ENCODE measurements around the gene SUPT4H1.

The SUPT4H1 gene

DNA sequence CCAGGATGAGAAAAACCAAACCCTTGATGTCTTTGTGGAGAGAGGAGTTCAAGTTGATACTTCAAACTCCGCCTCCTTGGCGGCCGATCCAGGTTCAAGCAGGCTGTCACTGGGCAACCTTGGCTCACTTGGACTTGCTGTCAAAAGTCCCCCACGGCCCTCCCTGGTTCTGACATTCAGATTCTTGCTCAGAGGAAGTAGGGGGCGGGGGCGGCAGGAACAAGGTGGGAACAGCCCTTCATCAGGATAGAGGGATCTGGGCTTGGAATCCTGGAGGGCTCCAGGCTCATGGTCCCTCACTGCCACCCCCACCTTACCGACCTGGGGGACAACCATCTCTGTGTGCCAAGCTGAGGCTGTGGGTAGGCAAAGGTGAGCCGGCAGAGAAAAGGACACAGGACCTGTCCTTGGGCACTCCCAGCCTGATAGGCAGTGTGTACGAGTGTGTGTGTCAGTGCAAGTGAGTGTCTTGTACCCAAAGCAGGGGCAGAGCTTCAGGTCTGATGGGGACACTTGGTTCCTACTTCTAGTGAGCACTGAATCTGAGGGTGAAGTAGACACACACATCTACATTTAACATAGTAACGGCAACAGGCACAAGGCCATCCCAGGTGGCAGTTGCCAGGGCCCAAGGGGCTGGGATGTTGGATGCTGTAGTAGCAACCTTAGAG lies 16.8 kb downstream of the SUPT4H1 start:
- TF ChIP-seq TAF1 (IDR thresholded peaks at IDR 0.05; ENCODE audit: low read depth), result no peak
- TF ChIP-seq RAD21 (IDR thresholded peaks at IDR 0.05; ENCODE audit: low read depth), result no peak
- TF ChIP-seq YY1 (IDR thresholded peaks at IDR 0.05; ENCODE audit: low read depth), result no peak
- no peak for TF ChIP-seq EGR1 (IDR thresholded peaks at IDR 0.05)

DNA sequence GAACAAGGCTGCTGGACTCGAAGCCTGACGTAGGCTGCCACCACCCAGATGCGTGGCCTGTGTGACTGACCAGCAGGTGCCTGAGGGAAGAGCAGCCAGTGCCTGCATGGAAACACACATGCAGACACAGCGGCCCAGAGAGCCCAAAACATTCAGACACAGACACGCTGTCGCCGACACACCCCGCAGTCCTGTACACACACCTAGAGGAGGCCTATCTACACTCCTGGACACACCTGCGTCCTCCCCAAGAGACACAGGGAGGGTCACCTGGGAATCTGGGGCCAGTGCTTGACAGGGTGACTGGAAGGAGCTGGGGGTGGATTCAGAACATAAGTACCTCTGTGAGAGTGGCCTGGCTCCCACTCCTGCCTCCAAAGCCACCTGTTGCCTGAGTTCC lies 17.3 kb downstream of the SUPT4H1 start:
- TF ChIP-seq CEBPB (IDR thresholded peaks at IDR 0.05), result no peak
- no peak for TF ChIP-seq EP300 (IDR thresholded peaks at IDR 0.05; ENCODE audit: borderline replicate concordance)
- TF ChIP-seq TEAD4 (IDR thresholded peaks at IDR 0.05), result no peak
- TF ChIP-seq CREB1 (IDR thresholded peaks at IDR 0.05; ENCODE audit: low read depth), result no peak
- TF ChIP-seq EGR1 (IDR thresholded peaks at IDR 0.05), result no peak
- TF ChIP-seq YY1 (IDR thresholded peaks at IDR 0.05; ENCODE audit: low read depth), result no peak
- TF ChIP-seq TAF1 (IDR thresholded peaks at IDR 0.05; ENCODE audit: low read depth), result no peak
- TF ChIP-seq, protein P1, sequence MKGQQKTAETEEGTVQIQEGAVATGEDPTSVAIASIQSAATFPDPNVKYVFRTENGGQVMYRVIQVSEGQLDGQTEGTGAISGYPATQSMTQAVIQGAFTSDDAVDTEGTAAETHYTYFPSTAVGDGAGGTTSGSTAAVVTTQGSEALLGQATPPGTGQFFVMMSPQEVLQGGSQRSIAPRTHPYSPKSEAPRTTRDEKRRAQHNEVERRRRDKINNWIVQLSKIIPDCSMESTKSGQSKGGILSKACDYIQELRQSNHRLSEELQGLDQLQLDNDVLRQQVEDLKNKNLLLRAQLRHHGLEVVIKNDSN (IDR thresholded peaks at IDR 0.05), result no peak
- TF ChIP-seq TCF12 (IDR thresholded peaks at IDR 0.05; ENCODE audit: low read depth), result no peak

GRCh38 chr17:58334256-58334655 lies 17.7 kb downstream of the SUPT4H1 start:
- no peak for TF ChIP-seq CREB1 (IDR thresholded peaks at IDR 0.05; ENCODE audit: low read depth)
- no peak for TF ChIP-seq EP300 (IDR thresholded peaks at IDR 0.05; ENCODE audit: borderline replicate concordance)
- no peak for TF ChIP-seq CEBPB (IDR thresholded peaks at IDR 0.05)
- TF ChIP-seq TCF12 (IDR thresholded peaks at IDR 0.05; ENCODE audit: low read depth), result no peak
- no peak for TF ChIP-seq YY1 (IDR thresholded peaks at IDR 0.05; ENCODE audit: low read depth)
- no peak for TF ChIP-seq TEAD4 (IDR thresholded peaks at IDR 0.05)
- no peak for TF ChIP-seq FOXM1 (IDR thresholded peaks at IDR 0.05; ENCODE audit: borderline replicate concordance, low read depth)
- TF ChIP-seq, protein P2, sequence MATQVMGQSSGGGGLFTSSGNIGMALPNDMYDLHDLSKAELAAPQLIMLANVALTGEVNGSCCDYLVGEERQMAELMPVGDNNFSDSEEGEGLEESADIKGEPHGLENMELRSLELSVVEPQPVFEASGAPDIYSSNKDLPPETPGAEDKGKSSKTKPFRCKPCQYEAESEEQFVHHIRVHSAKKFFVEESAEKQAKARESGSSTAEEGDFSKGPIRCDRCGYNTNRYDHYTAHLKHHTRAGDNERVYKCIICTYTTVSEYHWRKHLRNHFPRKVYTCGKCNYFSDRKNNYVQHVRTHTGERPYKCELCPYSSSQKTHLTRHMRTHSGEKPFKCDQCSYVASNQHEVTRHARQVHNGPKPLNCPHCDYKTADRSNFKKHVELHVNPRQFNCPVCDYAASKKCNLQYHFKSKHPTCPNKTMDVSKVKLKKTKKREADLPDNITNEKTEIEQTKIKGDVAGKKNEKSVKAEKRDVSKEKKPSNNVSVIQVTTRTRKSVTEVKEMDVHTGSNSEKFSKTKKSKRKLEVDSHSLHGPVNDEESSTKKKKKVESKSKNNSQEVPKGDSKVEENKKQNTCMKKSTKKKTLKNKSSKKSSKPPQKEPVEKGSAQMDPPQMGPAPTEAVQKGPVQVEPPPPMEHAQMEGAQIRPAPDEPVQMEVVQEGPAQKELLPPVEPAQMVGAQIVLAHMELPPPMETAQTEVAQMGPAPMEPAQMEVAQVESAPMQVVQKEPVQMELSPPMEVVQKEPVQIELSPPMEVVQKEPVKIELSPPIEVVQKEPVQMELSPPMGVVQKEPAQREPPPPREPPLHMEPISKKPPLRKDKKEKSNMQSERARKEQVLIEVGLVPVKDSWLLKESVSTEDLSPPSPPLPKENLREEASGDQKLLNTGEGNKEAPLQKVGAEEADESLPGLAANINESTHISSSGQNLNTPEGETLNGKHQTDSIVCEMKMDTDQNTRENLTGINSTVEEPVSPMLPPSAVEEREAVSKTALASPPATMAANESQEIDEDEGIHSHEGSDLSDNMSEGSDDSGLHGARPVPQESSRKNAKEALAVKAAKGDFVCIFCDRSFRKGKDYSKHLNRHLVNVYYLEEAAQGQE (IDR thresholded peaks at IDR 0.05; ENCODE audit: low read depth), result no peak
- TF ChIP-seq NFIC (IDR thresholded peaks at IDR 0.05), result no peak
- TF ChIP-seq, protein P1 (IDR thresholded peaks at IDR 0.05), result no peak
- no peak for TF ChIP-seq ZBTB7A (IDR thresholded peaks at IDR 0.05; ENCODE audit: low read depth)
- no peak for TF ChIP-seq TAF1 (IDR thresholded peaks at IDR 0.05; ENCODE audit: low read depth)
- TF ChIP-seq MAX (IDR thresholded peaks at IDR 0.05), result no peak
- TF ChIP-seq EGR1 (IDR thresholded peaks at IDR 0.05), result no peak
- no peak for TF ChIP-seq RAD21 (IDR thresholded peaks at IDR 0.05; ENCODE audit: low read depth)

- TF ChIP-seq TCF12 (IDR thresholded peaks at IDR 0.05; ENCODE audit: low read depth), result no peak
- no peak for TF ChIP-seq NFIC (IDR thresholded peaks at IDR 0.05)
- TF ChIP-seq TEAD4 (IDR thresholded peaks at IDR 0.05), result no peak
- TF ChIP-seq ZBTB7A (IDR thresholded peaks at IDR 0.05; ENCODE audit: low read depth), result no peak
- TF ChIP-seq TAF1 (IDR thresholded peaks at IDR 0.05; ENCODE audit: low read depth), result no peak
- TF ChIP-seq YY1 (IDR thresholded peaks at IDR 0.05; ENCODE audit: low read depth), result no peak
- TF ChIP-seq EGR1 (IDR thresholded peaks at IDR 0.05), result no peak
- no peak for TF ChIP-seq EP300 (IDR thresholded peaks at IDR 0.05; ENCODE audit: borderline replicate concordance)
- TF ChIP-seq MAX (IDR thresholded peaks at IDR 0.05), result no peak
- TF ChIP-seq, protein P2 (IDR thresholded peaks at IDR 0.05; ENCODE audit: low read depth), result no peak
- no peak for TF ChIP-seq RAD21 (IDR thresholded peaks at IDR 0.05; ENCODE audit: low read depth)
- TF ChIP-seq, protein P1 (IDR thresholded peaks at IDR 0.05), result no peak
- no peak for TF ChIP-seq CEBPB (IDR thresholded peaks at IDR 0.05)
Observed at GRCh38 chr17:58333736-58334207, 18.2 kb downstream of the SUPT4H1 start.

Measured in Ishikawa (cell line).